ENCODE results near the gene OCIAD1.

Gene OCIAD1

GRCh38 chr4:48896845-48897244 is 66.0 kb downstream of the OCIAD1 start:
- DNase-seq, result no peak

GRCh38 chr4:48898733-48899431 is 68.0 kb downstream of the OCIAD1 start:
- DNase-seq, result no peak

- DNase-seq, result no peak
Measured at GRCh38 chr4:48899432-48899749, 68.5 kb downstream of the OCIAD1 start.

GRCh38 chr4:48899950-48900349 is 69.1 kb downstream of the OCIAD1 start:
- no peak for DNase-seq

GRCh38 chr4:48901196-48901595 is 70.3 kb downstream of the OCIAD1 start:
- DNase-seq, result no peak

GRCh38 chr4:48902266-48902665 is 71.4 kb downstream of the OCIAD1 start:
- no peak for DNase-seq

- DNase-seq, result no peak
Measured at GRCh38 chr4:48904101-48904500, 73.2 kb downstream of the OCIAD1 start.

- no peak for DNase-seq
Measured at GRCh38 chr4:48904541-48905142, 73.8 kb downstream of the OCIAD1 start.

GRCh38 chr4:48905363-48906015 is 74.6 kb downstream of the OCIAD1 start:
- DNase-seq, result no peak

GRCh38 chr4:48906206-48907173 is 75.6 kb downstream of the OCIAD1 start, which contains the start of gene OCIAD2:
Gene OCIAD2 (minus strand): TSS chr4:48906774. CDS start chr4:48904549, 2,225 bp downstream.
- peak; percentile 32 for DNase-seq

GRCh38 chr4:48907706-48908477 is 77.0 kb downstream of the OCIAD1 start:
- no peak for DNase-seq

GRCh38 chr4:48908687-48909086 is 77.8 kb downstream of the OCIAD1 start:
- DNase-seq, result no peak

GRCh38 chr4:48909697-48910096 is 78.8 kb downstream of the OCIAD1 start:
- DNase-seq, result no peak

- DNase-seq, result no peak
Measured at GRCh38 chr4:48910511-48910910, 79.6 kb downstream of the OCIAD1 start.

Measured in DMS153 (cell line).